ENCODE results near the gene SLC4A1AP. TPM values are rescaled to one million over a fixed set of nuclear protein-coding genes. Genes with fewer than 3 reads are reported as not detected.

SLC4A1AP gene
- total RNA-seq, 1 donor from 2014 or later = 20.5 TPM

DNA sequence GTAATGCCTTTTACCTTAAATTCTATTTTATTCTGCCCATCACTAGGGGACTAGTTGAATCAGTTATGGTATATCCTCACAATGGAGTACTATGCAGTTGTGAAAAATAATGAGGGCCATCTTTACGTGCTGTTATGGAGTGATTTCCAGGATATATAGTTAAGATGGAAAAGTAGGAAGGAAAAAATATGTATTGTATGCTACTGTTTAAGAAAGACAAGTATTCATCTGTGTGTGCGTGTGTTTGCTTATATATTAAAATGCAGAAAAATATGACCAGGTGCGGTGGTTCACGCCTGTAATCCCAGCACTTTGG, 75.3 kb downstream of the SLC4A1AP start:
- no peak overlapping the region for H3K27ac Mint-ChIP-seq (ENCODE audit: unreplicated experiment)
- H3K27me3 Mint-ChIP-seq (ENCODE audit: unreplicated experiment) = no peaks in the 10 kb centered on the region

DNA sequence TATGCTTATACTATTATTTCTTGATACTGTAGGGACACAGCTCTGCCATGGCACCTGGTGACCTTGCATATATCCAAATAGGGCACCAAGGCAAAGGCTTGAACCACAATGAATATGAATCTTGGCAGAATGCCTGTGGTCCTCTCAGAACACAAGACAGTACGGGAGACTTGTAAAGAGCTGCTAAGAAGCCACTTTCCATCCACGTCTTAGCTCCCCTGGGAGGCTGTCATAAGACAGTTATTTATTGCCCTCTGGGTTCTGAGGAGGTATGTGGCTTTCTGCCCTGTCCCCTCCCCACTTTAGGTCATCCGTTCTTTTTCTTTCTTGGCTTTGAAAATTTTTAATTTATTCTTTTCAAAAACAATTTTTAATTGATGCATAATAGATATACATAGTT, 78.0 kb downstream of the SLC4A1AP start:
- H3K27ac Mint-ChIP-seq (ENCODE audit: unreplicated experiment) = no peak overlapping the region
- TF ChIP-seq, protein P1, sequence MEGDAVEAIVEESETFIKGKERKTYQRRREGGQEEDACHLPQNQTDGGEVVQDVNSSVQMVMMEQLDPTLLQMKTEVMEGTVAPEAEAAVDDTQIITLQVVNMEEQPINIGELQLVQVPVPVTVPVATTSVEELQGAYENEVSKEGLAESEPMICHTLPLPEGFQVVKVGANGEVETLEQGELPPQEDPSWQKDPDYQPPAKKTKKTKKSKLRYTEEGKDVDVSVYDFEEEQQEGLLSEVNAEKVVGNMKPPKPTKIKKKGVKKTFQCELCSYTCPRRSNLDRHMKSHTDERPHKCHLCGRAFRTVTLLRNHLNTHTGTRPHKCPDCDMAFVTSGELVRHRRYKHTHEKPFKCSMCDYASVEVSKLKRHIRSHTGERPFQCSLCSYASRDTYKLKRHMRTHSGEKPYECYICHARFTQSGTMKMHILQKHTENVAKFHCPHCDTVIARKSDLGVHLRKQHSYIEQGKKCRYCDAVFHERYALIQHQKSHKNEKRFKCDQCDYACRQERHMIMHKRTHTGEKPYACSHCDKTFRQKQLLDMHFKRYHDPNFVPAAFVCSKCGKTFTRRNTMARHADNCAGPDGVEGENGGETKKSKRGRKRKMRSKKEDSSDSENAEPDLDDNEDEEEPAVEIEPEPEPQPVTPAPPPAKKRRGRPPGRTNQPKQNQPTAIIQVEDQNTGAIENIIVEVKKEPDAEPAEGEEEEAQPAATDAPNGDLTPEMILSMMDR (IDR thresholded peaks at IDR 0.05) = no peak
- peaks cover 26% of the 10 kb centered on the region for H3K9me3 Mint-ChIP-seq (ENCODE audit: unreplicated experiment)
- no peaks in the 10 kb centered on the region for H3K4me1 Mint-ChIP-seq (ENCODE audit: unreplicated experiment)
- H3K36me3 Mint-ChIP-seq (ENCODE audit: unreplicated experiment) = peaks cover 4% of the 10 kb centered on the region
- no peaks in the 10 kb centered on the region for H3K27me3 Mint-ChIP-seq (ENCODE audit: unreplicated experiment)
- H3K4me3 Mint-ChIP-seq (ENCODE audit: unreplicated experiment) = no peak overlapping the region
- DNase-seq (ENCODE audit: extremely low spot score, unreplicated experiment) = no peak

More for the DNA sequence above, 75.3 kb downstream of the SLC4A1AP start:
- peaks cover 3% of the 10 kb centered on the region for H3K4me1 Mint-ChIP-seq (ENCODE audit: unreplicated experiment)
- TF ChIP-seq, protein P1 (IDR thresholded peaks at IDR 0.05) = no peak
- H3K9me3 Mint-ChIP-seq (ENCODE audit: unreplicated experiment) = peaks cover 12% of the 10 kb centered on the region
- peaks cover 1% of the 10 kb centered on the region for H3K36me3 Mint-ChIP-seq (ENCODE audit: unreplicated experiment)
- H3K4me3 Mint-ChIP-seq (ENCODE audit: unreplicated experiment) = no peak overlapping the region
- DNase-seq (ENCODE audit: extremely low spot score, unreplicated experiment) = no peak

DNA sequence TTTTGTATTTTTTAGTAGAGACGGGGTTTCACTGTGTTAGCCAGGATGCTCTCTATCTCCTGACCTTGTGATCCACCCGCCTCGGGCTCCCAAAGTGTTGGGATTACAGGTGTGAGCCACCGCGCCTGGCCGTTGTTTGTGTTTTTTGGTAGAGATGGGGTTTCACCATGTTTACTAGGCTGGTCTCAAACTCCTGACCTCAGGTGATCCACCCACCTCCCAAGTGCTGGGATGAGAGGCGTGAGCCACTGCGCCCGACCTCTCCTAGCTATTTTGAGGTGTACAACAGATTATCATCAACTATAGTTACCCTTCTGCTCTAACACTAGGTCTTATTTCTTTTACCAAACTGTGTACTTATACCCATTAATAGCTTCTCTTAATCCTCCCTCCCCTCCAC, 78.9 kb downstream of the SLC4A1AP start:
- Mint-ChIP-seq H3K36me3 (ENCODE audit: unreplicated experiment) (peaks cover 4% of the 10 kb centered on the region), H3K27me3 (ENCODE audit: unreplicated experiment) (no peaks in the 10 kb centered on the region), H3K27ac (ENCODE audit: unreplicated experiment) (no peak overlapping the region), H3K4me3 (ENCODE audit: unreplicated experiment) (no peak overlapping the region), H3K9me3 (ENCODE audit: unreplicated experiment) (peaks cover 26% of the 10 kb centered on the region), H3K4me1 (ENCODE audit: unreplicated experiment) (no peaks in the 10 kb centered on the region)
- TF ChIP-seq, protein P1 (IDR thresholded peaks at IDR 0.05) = no peak
- no peak for DNase-seq (ENCODE audit: extremely low spot score, unreplicated experiment)

Other genes starting within 250 kb of the SLC4A1AP start
- gene NRBP1, start 235.3 kb upstream of the SLC4A1AP start, total RNA-seq = 129 and 137 TPM in 2 replicates
- 2.3 and 3.2 TPM in 2 replicates for gene KRTCAP3, start 221.5 kb upstream of the SLC4A1AP start, total RNA-seq
- gene IFT172, start 174.1 kb upstream of the SLC4A1AP start, total RNA-seq = 42.5 and 46.4 TPM in 2 replicates
- 9.6 and 10.5 TPM in 2 replicates for gene FNDC4, start 168.7 kb upstream of the SLC4A1AP start, total RNA-seq
- not detected in 2 replicates for gene GCKR, start 167.1 kb upstream of the SLC4A1AP start, total RNA-seq
- gene ZNF512, start 80.8 kb upstream of the SLC4A1AP start, total RNA-seq = 43.6 and 52.5 TPM in 2 replicates
- gene CCDC121, start 34.9 kb upstream of the SLC4A1AP start, total RNA-seq = 2.1 and 2.5 TPM in 2 replicates
- 28.6 and 28.8 TPM in 2 replicates for gene GPN1, start 34.8 kb upstream of the SLC4A1AP start, total RNA-seq
- 37.9 and 41.2 TPM in 2 replicates for gene SUPT7L, start 275 bp upstream of the SLC4A1AP start, total RNA-seq
- gene MRPL33, start 107.8 kb downstream of the SLC4A1AP start, total RNA-seq = 43.5 and 51.6 TPM in 2 replicates
- 0.83 and 0.99 TPM in 2 replicates for gene RBKS, start 226.5 kb downstream of the SLC4A1AP start, total RNA-seq
- gene BABAM2, start 226.8 kb downstream of the SLC4A1AP start, total RNA-seq = 43.6 and 57.4 TPM in 2 replicates

All from osteocyte (in vitro differentiated cells).